Measurements from ENCODE around the gene SH3D21. TPM values are rescaled to one million over a fixed set of nuclear protein-coding genes. Genes with fewer than 3 reads are reported as not detected.

SH3D21 gene
- total RNA-seq, 1 donor from 2014 or later = 2.6 TPM

GRCh38 chr1:36322041-36322785 is 16.0 kb downstream of the SH3D21 start:
- FAIRE-seq (no peak), DNase-seq (ENCODE audit: low read depth) (no peak)
- Histone ChIP-seq H3K4me3 (ENCODE audit: low read depth, low read length) (no peak overlapping the region), H3K36me3 (ENCODE audit: control insufficient read depth, insufficient read depth, low read length) (no peaks in the 10 kb centered on the region), H3K27me3 (ENCODE audit: control insufficient read depth, insufficient read depth, low read length) (no peaks in the 10 kb centered on the region)
- TF ChIP-seq, protein P1, sequence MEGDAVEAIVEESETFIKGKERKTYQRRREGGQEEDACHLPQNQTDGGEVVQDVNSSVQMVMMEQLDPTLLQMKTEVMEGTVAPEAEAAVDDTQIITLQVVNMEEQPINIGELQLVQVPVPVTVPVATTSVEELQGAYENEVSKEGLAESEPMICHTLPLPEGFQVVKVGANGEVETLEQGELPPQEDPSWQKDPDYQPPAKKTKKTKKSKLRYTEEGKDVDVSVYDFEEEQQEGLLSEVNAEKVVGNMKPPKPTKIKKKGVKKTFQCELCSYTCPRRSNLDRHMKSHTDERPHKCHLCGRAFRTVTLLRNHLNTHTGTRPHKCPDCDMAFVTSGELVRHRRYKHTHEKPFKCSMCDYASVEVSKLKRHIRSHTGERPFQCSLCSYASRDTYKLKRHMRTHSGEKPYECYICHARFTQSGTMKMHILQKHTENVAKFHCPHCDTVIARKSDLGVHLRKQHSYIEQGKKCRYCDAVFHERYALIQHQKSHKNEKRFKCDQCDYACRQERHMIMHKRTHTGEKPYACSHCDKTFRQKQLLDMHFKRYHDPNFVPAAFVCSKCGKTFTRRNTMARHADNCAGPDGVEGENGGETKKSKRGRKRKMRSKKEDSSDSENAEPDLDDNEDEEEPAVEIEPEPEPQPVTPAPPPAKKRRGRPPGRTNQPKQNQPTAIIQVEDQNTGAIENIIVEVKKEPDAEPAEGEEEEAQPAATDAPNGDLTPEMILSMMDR (IDR thresholded peaks at IDR 0.05; ENCODE audit: insufficient read depth, low read length, severe bottlenecking) = no peak

GRCh38 chr1:36322786-36323635 is 16.8 kb downstream of the SH3D21 start:
- FAIRE-seq (no peak), DNase-seq (ENCODE audit: low read depth) (no peak)
- H3K27me3 ChIP-seq (ENCODE audit: control insufficient read depth, insufficient read depth, low read length) = no peaks in the 10 kb centered on the region
- TF ChIP-seq, protein P1 (IDR thresholded peaks at IDR 0.05; ENCODE audit: insufficient read depth, low read length, severe bottlenecking) = no peak
- H3K36me3 ChIP-seq (ENCODE audit: control insufficient read depth, insufficient read depth, low read length) = no peaks in the 10 kb centered on the region
- peak overlapping the region; percentile 43 for H3K4me3 ChIP-seq (ENCODE audit: low read depth, low read length)

- H3K36me3 ChIP-seq (ENCODE audit: control insufficient read depth, insufficient read depth, low read length) = no peaks in the 10 kb centered on the region
- FAIRE-seq = no peak
- TF ChIP-seq, protein P1 (IDR thresholded peaks at IDR 0.05; ENCODE audit: insufficient read depth, low read length, severe bottlenecking) = no peak
- peak; percentile 45 for DNase-seq (ENCODE audit: low read depth)
- H3K4me3 ChIP-seq (ENCODE audit: low read depth, low read length) = peak within 1 kb of the TSS; percentile 43
- H3K27me3 ChIP-seq (ENCODE audit: control insufficient read depth, insufficient read depth, low read length) = no peaks in the 10 kb centered on the region
Observed at GRCh38 chr1:36323636-36324352, 17.6 kb downstream of the SH3D21 start, which contains the start of gene EVA1B. EVA1B (minus strand) TSS chr1:36323645; CDS start chr1:36323037, 608 bp downstream.

GRCh38 chr1:36324353-36324703 is 18.2 kb downstream of the SH3D21 start:
- FAIRE-seq (no peak), DNase-seq (ENCODE audit: low read depth) (no peak)
- H3K36me3 ChIP-seq (ENCODE audit: control insufficient read depth, insufficient read depth, low read length) = no peaks in the 10 kb centered on the region
- H3K27me3 ChIP-seq (ENCODE audit: control insufficient read depth, insufficient read depth, low read length) = no peaks in the 10 kb centered on the region
- TF ChIP-seq, protein P1 (IDR thresholded peaks at IDR 0.05; ENCODE audit: insufficient read depth, low read length, severe bottlenecking) = no peak
- H3K4me3 ChIP-seq (ENCODE audit: low read depth, low read length) = no peak overlapping the region

DNA sequence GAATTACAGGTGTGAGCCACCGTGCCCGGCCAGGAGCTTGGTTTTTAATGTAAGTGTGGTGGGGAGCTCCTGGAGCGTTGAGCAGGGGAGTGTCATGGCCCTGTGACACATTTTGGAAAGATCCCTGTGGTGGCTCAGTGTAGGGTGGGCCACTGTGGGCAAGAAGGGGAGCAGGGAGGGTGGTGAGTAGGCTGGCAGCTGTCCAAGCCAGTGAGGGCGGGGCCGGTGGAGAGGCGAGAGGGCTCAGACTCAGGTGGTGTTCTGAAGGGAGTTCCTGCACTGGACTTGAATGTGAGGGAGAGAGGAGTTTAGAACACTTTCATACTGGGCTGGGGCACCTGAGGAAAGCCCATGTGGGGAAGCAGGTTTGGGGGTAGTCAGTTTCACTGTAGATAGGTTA is 20.3 kb downstream of the SH3D21 start:
- FAIRE-seq (no peak), DNase-seq (ENCODE audit: low read depth) (peak; percentile 33)
- H3K27me3 ChIP-seq (ENCODE audit: control insufficient read depth, insufficient read depth, low read length) = no peaks in the 10 kb centered on the region
- no peak overlapping the region for H3K4me3 ChIP-seq (ENCODE audit: low read depth, low read length)
- TF ChIP-seq, protein P1 (IDR thresholded peaks at IDR 0.05; ENCODE audit: insufficient read depth, low read length, severe bottlenecking) = no peak
- no peaks in the 10 kb centered on the region for H3K36me3 ChIP-seq (ENCODE audit: control insufficient read depth, insufficient read depth, low read length)

All from bronchial epithelial cell (primary cell).